ENCODE measurements around the gene ACAP2.

The ACAP2 gene

DNA sequence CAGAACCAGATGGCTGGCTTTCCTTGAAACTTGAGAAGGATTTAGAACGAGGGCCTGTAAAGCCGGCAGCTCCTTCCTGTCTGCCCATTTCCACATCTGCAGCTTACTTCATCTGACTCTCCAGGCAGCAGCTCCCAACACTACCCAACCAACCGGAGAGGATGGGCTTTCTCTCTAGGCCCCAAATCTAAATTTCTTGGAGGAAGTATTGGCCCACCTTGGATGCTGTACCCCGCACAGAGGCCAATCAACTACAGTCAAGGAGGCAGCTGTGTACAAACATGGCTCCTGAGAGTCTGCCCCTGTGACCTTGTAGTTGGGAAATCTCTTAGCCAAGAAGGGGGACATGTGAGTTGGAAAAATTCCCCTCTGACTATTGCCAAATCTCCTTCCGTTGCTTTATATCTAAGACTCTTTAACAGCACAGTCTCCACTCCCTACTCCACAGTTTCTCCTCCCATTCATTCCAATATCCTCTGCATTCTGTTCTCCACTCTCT, 8.0 kb upstream of the ACAP2 start:
- H3K4me1 Mint-ChIP-seq: peaks cover 8% of the 10 kb centered on the region
- no peak overlapping the region for H3K4me3 Mint-ChIP-seq
- H3K9me3 Mint-ChIP-seq: peaks cover 6% of the 10 kb centered on the region
- no peaks in the 10 kb centered on the region for H3K27me3 Mint-ChIP-seq
- H3K36me3 Mint-ChIP-seq: peaks cover 6% of the 10 kb centered on the region
- no peak for ATAC-seq
- no peak overlapping the region for H3K27ac Mint-ChIP-seq

DNA sequence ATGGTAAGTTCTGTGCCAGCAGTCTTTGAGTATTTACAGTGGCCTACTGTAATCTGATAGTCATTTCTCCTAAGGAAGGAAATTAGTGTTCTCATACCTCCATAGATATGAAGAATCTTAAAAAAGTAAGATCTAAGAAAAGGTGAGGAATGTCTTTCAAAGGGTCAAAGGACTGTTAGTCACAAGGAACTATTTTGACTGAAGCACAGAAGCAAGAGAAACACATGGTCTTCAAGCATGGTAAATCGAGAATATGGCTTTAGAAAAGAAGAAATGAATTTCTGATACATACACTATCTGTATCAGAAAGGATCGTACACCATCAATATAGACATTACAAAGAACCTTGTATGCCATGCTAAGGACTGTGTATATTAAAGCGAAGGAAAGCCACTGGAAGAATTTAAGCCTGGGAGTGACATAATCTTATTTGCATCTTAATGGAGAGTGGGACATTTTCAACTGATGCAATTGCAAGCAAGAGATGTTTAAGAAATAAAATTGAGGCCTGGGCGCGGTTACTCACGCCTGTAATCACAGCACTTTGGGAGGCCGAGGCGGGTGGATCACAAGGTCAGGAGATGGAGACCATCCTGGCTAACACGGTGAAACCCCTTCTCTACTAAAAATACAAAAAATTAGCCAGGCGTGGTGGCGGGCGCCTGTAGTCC, 5.5 kb upstream of the ACAP2 start:
- Mint-ChIP-seq H3K9me3 (no peaks in the 10 kb centered on the region), H3K4me3 (no peak overlapping the region), H3K27ac (no peak overlapping the region), H3K27me3 (no peaks in the 10 kb centered on the region), H3K4me1 (peaks cover 21% of the 10 kb centered on the region), H3K36me3 (no peaks in the 10 kb centered on the region)
- ATAC-seq: no peak

DNA sequence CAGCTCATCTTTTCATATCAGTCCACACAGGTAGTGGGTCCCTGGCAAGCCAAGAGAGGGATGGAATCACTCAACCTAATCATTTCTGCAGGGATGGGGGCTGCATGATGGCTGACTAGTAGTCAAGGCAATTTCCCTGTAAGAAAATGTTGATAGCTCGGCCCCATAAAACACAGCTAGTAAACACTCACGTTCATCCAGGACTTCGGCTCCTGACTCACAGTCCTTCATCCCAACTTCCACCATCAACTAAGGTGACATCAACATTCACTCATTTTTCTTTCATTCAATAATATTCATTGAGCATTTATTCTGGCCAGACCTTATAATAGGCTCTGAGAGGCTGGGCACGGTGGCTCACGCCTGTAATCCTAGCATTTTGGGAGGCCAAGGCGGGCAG, 4.4 kb upstream of the ACAP2 start:
- no peak for ATAC-seq
- H3K36me3 Mint-ChIP-seq: no peaks in the 10 kb centered on the region
- peaks cover 24% of the 10 kb centered on the region for H3K4me1 Mint-ChIP-seq
- no peak overlapping the region for H3K4me3 Mint-ChIP-seq
- no peaks in the 10 kb centered on the region for H3K9me3 Mint-ChIP-seq
- no peaks in the 10 kb centered on the region for H3K27me3 Mint-ChIP-seq
- no peak overlapping the region for H3K27ac Mint-ChIP-seq

DNA sequence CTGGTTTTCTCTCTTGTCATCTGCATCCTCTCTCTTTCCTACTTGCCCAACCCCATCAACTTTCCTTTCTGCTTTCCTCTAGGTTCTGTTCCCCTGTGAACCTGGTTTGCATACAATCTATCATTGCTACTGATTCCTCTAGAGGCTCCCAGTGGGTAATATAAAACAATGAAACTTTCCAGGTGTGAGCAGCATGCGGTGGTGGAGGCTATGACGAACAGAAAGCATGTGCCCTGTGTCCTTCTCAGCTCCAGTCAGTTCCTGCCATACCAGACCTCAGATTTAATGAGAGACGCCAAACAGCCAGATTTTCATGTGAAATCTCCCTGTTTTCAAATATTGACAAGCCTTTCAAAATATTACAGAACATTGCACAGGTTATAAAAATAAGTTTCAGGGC, 3.5 kb upstream of the ACAP2 start:
- ATAC-seq: no peak
- Mint-ChIP-seq H3K27me3 (no peaks in the 10 kb centered on the region), H3K4me3 (no peak overlapping the region), H3K27ac (peak overlapping the region; percentile 17), H3K36me3 (no peaks in the 10 kb centered on the region), H3K9me3 (no peaks in the 10 kb centered on the region), H3K4me1 (peaks cover 31% of the 10 kb centered on the region)

DNA sequence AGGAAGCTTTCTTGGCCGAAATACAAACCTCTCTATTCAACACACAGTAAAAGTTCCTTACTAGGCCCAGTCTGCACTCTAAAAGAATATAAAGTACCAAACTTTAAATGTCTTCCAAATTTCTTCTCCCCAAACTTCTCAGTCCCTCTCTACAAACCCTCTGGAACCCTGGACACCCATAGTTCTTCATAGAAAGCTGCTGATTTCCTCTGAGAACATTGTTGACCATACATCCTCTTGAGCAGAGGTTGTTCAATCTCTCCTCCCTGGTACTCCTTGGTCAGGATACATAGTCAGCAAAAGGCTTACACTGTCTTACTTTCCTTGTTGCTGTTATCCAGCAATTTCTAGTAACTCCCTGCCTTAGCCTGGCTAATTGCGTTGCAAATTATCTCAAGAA, 3.1 kb upstream of the ACAP2 start:
- Mint-ChIP-seq H3K36me3 (no peaks in the 10 kb centered on the region), H3K9me3 (no peaks in the 10 kb centered on the region), H3K4me3 (no peak overlapping the region), H3K4me1 (peaks cover 36% of the 10 kb centered on the region), H3K27me3 (no peaks in the 10 kb centered on the region), H3K27ac (peak overlapping the region; percentile 17)
- ATAC-seq: no peak

DNA sequence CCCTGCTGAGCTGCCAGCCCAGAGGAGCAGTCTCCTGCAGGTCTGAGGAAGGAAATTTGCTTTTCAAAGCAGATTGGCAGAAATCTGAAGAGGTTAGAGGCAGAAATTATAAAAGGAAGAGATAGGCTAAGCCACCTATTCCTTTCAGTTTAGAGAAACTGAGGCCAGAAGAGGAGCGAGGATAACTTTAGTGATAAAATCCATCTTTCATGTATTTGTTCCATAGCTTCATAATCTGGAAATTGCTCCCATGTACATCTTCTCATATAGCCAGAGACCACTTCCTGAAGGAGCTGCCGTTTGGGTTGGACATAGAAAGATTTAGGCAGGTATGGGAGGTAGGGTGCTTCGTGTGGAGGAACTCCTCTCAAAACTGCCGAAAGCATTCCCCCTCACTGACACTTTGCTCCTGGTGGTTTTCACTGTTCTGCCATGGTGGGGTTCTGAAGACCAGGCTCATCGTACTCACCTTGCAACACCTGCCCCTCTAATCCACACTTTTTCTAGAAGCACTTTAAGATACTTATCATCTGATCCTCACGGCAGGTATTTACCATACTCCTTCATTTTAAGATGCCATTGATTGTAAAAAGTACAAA, 670 bp upstream of the ACAP2 start:
- H3K9me3 Mint-ChIP-seq: no peaks in the 10 kb centered on the region
- H3K4me3 Mint-ChIP-seq: peak overlapping the region; percentile 89
- no peaks in the 10 kb centered on the region for H3K36me3 Mint-ChIP-seq
- H3K4me1 Mint-ChIP-seq: peaks cover 46% of the 10 kb centered on the region
- peak overlapping the region; percentile 95 for H3K27ac Mint-ChIP-seq
- no peak for ATAC-seq
- no peaks in the 10 kb centered on the region for H3K27me3 Mint-ChIP-seq

DNA sequence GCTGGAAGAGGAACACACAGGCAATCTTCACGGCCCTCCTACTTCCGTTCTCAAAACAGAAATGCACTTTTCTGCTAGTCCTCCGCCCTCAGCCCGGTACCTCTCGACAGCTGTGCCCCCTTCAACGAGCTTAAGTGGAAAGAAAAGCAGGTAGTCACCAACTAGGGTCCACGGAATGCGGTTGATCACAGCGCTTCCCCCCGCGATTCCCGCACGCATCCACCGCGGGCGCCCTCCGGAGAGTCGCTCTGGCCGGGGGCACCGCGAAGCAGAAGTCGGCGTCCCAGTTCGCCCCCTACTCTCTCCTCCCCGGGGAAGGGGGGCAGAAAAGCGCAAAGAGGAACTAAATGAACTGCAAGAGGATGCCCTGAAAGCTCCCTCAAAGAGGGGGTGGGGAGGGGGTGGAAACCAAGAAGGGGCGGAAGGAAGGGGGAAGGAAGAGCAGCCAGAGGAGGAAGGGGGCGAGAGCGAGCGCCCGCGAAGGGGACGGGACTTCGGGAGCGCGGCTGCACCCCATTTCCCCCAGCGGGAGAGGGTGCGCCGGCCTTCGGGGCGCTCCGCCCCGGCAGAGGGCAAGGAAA, 738 bp downstream of the ACAP2 start:
- no peaks in the 10 kb centered on the region for H3K9me3 Mint-ChIP-seq
- peaks cover 46% of the 10 kb centered on the region for H3K4me1 Mint-ChIP-seq
- no peaks in the 10 kb centered on the region for H3K36me3 Mint-ChIP-seq
- ATAC-seq: peak; percentile 46
- H3K27ac Mint-ChIP-seq: peak overlapping the region; percentile 95
- no peaks in the 10 kb centered on the region for H3K27me3 Mint-ChIP-seq
- peak overlapping the region; percentile 89 for H3K4me3 Mint-ChIP-seq

DNA sequence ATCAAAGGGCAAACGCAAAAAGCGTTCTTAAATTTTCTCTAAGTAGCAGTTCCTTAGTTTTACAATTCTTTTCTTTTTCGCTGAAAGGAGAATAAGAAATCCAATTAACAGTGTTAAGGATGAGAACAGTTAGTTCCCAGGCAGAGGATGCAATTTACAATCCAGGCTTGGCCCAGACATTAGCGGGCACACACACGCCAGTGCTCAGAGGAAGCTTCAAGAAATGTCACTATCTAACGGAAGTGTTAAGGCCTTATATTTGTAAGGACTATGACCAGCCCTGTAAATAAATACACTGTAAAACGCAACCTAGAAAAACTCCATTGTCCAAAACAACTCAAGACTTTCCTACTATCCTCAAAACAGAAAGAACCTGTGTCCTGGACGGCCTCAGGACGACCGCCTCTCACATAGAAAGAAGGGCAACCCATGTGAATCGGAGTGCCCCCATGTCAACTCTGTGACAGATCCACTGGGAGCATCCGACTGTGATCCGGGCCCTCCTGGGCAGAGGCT, 1.3 kb downstream of the ACAP2 start:
- peaks cover 46% of the 10 kb centered on the region for H3K4me1 Mint-ChIP-seq
- H3K27me3 Mint-ChIP-seq: no peaks in the 10 kb centered on the region
- no peak for ATAC-seq
- H3K36me3 Mint-ChIP-seq: no peaks in the 10 kb centered on the region
- H3K4me3 Mint-ChIP-seq: peak overlapping the region; percentile 89
- H3K9me3 Mint-ChIP-seq: no peaks in the 10 kb centered on the region
- peak overlapping the region; percentile 95 for H3K27ac Mint-ChIP-seq

DNA sequence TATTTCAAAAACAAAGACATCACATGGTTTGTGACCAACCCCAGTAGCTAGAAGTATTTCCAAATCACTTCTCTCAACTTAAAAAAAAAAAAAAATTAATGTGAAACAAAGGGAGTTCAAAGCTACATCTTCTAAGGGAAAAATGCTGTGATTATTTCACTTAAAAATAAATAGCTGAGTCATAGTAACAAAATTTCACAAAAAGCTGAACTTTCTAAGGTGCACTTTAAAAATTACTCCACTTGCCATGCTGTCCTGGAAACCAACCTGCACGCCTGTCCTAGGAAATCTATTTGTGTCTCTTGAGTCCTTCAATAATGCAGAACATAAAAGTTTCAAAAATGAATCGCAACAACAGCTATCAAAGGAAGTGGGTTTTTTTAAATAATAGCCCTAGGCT, 1.8 kb downstream of the ACAP2 start:
- H3K27ac Mint-ChIP-seq: peak overlapping the region; percentile 95
- peaks cover 41% of the 10 kb centered on the region for H3K4me1 Mint-ChIP-seq
- peak overlapping the region; percentile 89 for H3K4me3 Mint-ChIP-seq
- H3K36me3 Mint-ChIP-seq: no peaks in the 10 kb centered on the region
- H3K27me3 Mint-ChIP-seq: no peaks in the 10 kb centered on the region
- H3K9me3 Mint-ChIP-seq: no peaks in the 10 kb centered on the region
- no peak for ATAC-seq

DNA sequence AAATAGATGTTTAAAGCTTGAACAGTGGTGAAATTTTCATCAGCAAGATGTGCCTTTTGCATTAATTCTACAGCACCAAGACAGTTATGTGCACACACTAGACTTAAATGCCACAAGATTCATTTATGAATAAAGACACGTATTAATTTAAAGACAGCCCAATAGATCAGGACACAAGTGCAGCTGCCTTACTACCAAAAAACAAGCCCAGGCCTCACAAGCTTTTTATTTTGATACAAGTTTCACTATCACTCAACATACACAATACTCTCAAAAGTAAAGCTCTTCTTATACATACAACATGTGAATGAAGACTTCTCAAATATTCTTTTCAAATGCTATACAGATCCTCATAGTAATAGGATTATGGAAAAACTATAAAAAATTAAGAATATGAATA, 2.4 kb downstream of the ACAP2 start:
- H3K9me3 Mint-ChIP-seq: no peaks in the 10 kb centered on the region
- H3K36me3 Mint-ChIP-seq: no peaks in the 10 kb centered on the region
- peak overlapping the region; percentile 21 for H3K4me3 Mint-ChIP-seq
- peaks cover 39% of the 10 kb centered on the region for H3K4me1 Mint-ChIP-seq
- no peaks in the 10 kb centered on the region for H3K27me3 Mint-ChIP-seq
- no peak overlapping the region for H3K27ac Mint-ChIP-seq
- no peak for ATAC-seq

DNA sequence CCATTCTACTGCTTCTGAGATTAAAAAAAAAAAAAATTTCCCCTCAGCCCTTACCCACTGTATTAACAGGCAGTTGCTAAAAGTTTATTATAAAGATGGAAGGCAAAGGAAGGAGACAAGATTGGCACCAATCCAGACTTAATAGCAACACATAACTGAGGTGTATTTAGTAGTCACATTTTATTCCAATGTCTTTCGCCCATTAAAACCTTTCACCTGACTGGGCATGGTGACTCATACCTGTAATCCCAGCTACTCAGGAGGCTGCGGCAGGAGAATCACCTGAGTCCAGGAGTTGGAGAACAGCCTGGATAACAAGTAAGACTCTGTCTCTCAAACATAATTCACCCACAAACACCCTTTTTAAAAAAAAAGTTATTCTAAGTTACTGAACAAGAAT, 4.4 kb downstream of the ACAP2 start:
- ATAC-seq: no peak
- Mint-ChIP-seq H3K4me3 (no peak overlapping the region), H3K4me1 (peaks cover 48% of the 10 kb centered on the region)

DNA sequence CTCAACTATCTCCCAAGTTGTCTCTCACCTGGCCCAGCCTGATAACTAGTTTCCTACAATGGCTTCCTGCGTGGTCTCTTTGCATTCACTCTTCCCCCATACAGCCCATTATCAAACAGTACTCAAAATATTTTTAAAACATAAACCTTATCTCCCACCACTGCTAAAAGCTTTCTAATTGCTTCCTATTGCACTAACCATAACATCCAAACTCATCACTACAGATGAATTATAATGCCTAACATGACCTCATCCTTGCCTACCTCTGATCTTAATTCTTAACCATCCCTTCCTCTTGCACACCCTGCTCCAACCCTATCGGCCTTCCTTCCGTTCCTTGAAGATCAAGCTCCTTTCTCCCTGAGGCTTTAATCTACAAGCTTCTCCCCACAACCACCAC, 17.0 kb downstream of the ACAP2 start:
- Mint-ChIP-seq H3K4me1 (peaks cover 58% of the 10 kb centered on the region), H3K27ac (peak overlapping the region; percentile 1), H3K27me3 (no peaks in the 10 kb centered on the region), H3K9me3 (peaks cover 3% of the 10 kb centered on the region), H3K4me3 (no peak overlapping the region), H3K36me3 (peaks cover 9% of the 10 kb centered on the region)
- ATAC-seq: no peak

More for the DNA sequence above, 4.4 kb downstream of the ACAP2 start:
- H3K27ac Mint-ChIP-seq: no peak overlapping the region
- H3K27me3 Mint-ChIP-seq: no peaks in the 10 kb centered on the region
- H3K9me3 Mint-ChIP-seq: no peaks in the 10 kb centered on the region
- no peaks in the 10 kb centered on the region for H3K36me3 Mint-ChIP-seq

DNA sequence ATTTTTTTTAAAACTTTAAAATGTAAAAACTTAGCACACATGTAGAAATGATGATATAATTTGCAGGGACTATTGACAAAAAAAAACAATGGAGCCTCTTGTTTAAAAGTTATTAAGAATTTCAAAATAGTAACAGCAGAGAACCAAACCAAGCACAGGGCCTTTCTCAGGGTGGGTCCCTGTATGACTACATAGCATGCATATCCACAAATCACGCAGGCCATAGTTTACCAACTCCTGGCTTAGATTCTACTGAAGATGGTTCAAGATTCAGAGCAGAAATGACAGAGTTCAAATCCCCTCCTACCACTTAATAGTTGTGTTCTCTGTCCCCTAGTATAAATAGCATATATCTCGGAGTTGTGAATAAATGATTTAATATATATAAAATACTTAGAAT, 19.0 kb downstream of the ACAP2 start:
- H3K4me3 Mint-ChIP-seq: no peak overlapping the region
- ATAC-seq: no peak
- H3K4me1 Mint-ChIP-seq: peaks cover 53% of the 10 kb centered on the region
- H3K27ac Mint-ChIP-seq: no peak overlapping the region
- H3K36me3 Mint-ChIP-seq: peaks cover 9% of the 10 kb centered on the region
- peaks cover 3% of the 10 kb centered on the region for H3K9me3 Mint-ChIP-seq
- no peaks in the 10 kb centered on the region for H3K27me3 Mint-ChIP-seq

DNA sequence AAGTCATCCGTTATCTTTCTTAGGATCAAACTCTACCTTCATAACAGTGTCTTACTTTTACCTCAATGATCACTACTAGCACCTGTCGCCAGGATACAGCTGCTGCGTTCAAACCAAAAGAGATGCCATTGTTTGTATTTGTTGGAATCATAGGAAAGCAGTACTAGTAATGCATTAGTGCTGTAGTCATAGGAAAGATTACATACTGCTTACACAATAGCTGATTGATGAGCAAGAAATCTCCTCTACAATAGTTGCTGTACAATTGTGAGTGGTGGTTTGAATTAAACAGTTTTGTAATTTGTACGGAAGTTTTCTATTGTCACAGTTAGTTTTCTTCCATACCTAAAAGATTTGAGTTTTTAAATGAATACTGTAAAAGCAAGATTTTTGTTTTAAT, 21.4 kb downstream of the ACAP2 start:
- H3K4me1 Mint-ChIP-seq: peaks cover 60% of the 10 kb centered on the region
- H3K9me3 Mint-ChIP-seq: peaks cover 7% of the 10 kb centered on the region
- H3K27ac Mint-ChIP-seq: no peak overlapping the region

DNA sequence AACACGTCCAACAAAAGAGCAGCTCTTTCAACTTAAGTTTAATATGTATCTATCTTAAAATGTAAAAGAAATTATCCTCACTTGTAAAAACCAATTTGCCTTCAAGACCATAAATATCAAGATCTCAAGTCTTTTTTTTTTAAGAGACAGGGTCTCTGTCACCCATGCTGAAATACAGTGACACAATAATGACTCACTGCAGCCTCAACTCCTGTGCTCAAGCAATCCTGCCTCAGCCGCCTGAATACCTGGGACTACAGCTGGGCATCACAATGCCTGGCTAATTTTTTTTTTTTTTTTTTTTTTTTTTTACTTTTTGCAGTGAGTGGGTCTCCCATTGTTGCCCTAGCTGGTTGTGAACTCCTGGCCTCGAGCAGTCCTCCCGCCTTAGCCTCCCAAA, 26.0 kb downstream of the ACAP2 start:
- peaks cover 6% of the 10 kb centered on the region for H3K36me3 Mint-ChIP-seq
- peaks cover 56% of the 10 kb centered on the region for H3K4me1 Mint-ChIP-seq
- H3K27me3 Mint-ChIP-seq: no peaks in the 10 kb centered on the region
- H3K27ac Mint-ChIP-seq: peak overlapping the region; percentile 2
- peaks cover 4% of the 10 kb centered on the region for H3K9me3 Mint-ChIP-seq
- no peak for ATAC-seq
- H3K4me3 Mint-ChIP-seq: no peak overlapping the region

More for the DNA sequence above, 21.4 kb downstream of the ACAP2 start:
- Mint-ChIP-seq H3K4me3 (no peak overlapping the region), H3K27me3 (no peaks in the 10 kb centered on the region), H3K36me3 (peaks cover 11% of the 10 kb centered on the region)
- no peak for ATAC-seq

DNA sequence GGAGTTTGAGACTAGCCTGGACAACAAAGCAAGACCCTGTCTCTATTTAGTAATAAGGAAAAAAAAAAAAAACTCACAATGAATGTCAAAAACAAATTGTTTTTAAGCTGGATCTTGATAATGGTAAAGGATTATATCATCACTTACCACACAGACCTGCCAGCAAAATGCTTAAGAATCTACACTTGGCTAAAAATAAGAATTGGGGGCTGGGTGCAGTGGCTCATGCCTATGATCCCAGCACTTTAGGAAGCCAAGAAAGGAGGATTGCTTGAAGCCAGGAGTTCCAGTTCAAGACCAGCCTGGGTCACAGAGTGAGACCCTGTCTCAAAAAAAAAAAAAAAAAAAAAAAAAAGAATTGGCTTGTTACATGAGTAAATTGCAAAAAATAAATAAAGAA, 31.0 kb downstream of the ACAP2 start:
- H3K4me3 Mint-ChIP-seq: no peak overlapping the region
- no peak overlapping the region for H3K27ac Mint-ChIP-seq
- peaks cover 49% of the 10 kb centered on the region for H3K4me1 Mint-ChIP-seq
- H3K36me3 Mint-ChIP-seq: peaks cover 33% of the 10 kb centered on the region
- no peaks in the 10 kb centered on the region for H3K27me3 Mint-ChIP-seq
- H3K9me3 Mint-ChIP-seq: peaks cover 6% of the 10 kb centered on the region
- no peak for ATAC-seq

All from stimulated activated memory B cell treated with anti-CD40 and anti-IgM and Interleukin-4, amounts not matched to agents 10 μg/mL and 1 μg/mL and 100 μg/mL, for 72 hours (primary cell).